Measurements from ENCODE around the gene DPYSL4. TPM values are rescaled to one million over a fixed set of nuclear protein-coding genes. Genes with fewer than 3 reads are reported as not detected.

The DPYSL4 gene
- total and polyA plus RNA-seq, 2 experiments from 2014 or later = 10.6 to 23.9 TPM

DNA sequence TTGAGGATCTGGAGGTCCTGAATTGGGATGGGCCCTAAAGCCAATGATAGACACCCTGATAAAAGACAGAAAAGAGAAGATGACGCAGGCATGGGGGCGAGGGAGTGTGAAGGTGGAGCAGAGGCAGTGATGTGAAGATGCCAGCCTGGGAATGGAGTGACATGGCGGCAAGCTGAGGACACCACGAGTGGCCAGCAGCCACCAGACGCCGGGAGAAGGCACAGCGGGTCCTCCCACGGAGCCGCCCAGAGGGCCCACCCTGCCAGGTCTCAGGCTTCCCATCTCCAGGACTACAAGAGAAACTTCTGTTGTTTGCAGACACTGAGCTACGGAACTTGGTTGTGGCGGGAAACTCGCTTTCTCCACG, 44.9 kb downstream of the DPYSL4 start:
- Histone ChIP-seq H3K36me3 (ENCODE audit: insufficient read depth) (no peaks in the 10 kb centered on the region), H3K9me2 (ENCODE audit: insufficient read depth) (no peaks in the 10 kb centered on the region), H3K4me3 (no peak overlapping the region), H2AFZ (no peak overlapping the region), H3K27me3 (ENCODE audit: insufficient read depth) (no peaks in the 10 kb centered on the region), H3K4me1 (ENCODE audit: insufficient read depth) (no peaks in the 10 kb centered on the region), H4K20me1 (replicated peaks; ENCODE audit: insufficient read depth) (no peaks in the 10 kb centered on the region), H3K4me2 (no peak overlapping the region), H3F3A (replicated peaks; ENCODE audit: low read depth) (no peaks in the 10 kb centered on the region), H3K27ac (ENCODE audit: low read depth) (no peak overlapping the region), H3K79me2 (replicated peaks; ENCODE audit: insufficient read depth) (no peaks in the 10 kb centered on the region)
- TF ChIP-seq JUNB (IDR thresholded peaks at IDR 0.05; ENCODE audit: unreplicated experiment) (no peak), ZNF114 (CRISPR knock-in tag; IDR thresholded peaks at IDR 0.05) (no peak), EZH2 (IDR thresholded peaks at IDR 0.05; ENCODE audit: low read depth, unreplicated experiment) (no peak), POLR2AphosphoS5 (IDR thresholded peaks at IDR 0.05; ENCODE audit: low read depth) (no peak), NANOG (IDR thresholded peaks at IDR 0.05; ENCODE audit: borderline replicate concordance) (no peak), EZH2phosphoT487 (IDR thresholded peaks at IDR 0.05; ENCODE audit: unreplicated experiment) (no peak), CREB1 (CRISPR knock-in tag; IDR thresholded peaks at IDR 0.05; ENCODE audit: low read depth) (no peak), ZNF331 (CRISPR knock-in tag; IDR thresholded peaks at IDR 0.05; ENCODE audit: low read depth) (no peak), STAT1 (IDR thresholded peaks at IDR 0.05; ENCODE audit: unreplicated experiment) (no peak)
- TF ChIP-seq, protein P1, sequence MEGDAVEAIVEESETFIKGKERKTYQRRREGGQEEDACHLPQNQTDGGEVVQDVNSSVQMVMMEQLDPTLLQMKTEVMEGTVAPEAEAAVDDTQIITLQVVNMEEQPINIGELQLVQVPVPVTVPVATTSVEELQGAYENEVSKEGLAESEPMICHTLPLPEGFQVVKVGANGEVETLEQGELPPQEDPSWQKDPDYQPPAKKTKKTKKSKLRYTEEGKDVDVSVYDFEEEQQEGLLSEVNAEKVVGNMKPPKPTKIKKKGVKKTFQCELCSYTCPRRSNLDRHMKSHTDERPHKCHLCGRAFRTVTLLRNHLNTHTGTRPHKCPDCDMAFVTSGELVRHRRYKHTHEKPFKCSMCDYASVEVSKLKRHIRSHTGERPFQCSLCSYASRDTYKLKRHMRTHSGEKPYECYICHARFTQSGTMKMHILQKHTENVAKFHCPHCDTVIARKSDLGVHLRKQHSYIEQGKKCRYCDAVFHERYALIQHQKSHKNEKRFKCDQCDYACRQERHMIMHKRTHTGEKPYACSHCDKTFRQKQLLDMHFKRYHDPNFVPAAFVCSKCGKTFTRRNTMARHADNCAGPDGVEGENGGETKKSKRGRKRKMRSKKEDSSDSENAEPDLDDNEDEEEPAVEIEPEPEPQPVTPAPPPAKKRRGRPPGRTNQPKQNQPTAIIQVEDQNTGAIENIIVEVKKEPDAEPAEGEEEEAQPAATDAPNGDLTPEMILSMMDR (conservative IDR thresholded peaks at IDR 0.05; ENCODE audit: low read depth in 2 of 2) = no peak
- TF ChIP-seq, protein P2, sequence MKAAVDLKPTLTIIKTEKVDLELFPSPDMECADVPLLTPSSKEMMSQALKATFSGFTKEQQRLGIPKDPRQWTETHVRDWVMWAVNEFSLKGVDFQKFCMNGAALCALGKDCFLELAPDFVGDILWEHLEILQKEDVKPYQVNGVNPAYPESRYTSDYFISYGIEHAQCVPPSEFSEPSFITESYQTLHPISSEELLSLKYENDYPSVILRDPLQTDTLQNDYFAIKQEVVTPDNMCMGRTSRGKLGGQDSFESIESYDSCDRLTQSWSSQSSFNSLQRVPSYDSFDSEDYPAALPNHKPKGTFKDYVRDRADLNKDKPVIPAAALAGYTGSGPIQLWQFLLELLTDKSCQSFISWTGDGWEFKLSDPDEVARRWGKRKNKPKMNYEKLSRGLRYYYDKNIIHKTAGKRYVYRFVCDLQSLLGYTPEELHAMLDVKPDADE (IDR thresholded peaks at IDR 0.05) = no peak
- TF ChIP-seq, protein P3, sequence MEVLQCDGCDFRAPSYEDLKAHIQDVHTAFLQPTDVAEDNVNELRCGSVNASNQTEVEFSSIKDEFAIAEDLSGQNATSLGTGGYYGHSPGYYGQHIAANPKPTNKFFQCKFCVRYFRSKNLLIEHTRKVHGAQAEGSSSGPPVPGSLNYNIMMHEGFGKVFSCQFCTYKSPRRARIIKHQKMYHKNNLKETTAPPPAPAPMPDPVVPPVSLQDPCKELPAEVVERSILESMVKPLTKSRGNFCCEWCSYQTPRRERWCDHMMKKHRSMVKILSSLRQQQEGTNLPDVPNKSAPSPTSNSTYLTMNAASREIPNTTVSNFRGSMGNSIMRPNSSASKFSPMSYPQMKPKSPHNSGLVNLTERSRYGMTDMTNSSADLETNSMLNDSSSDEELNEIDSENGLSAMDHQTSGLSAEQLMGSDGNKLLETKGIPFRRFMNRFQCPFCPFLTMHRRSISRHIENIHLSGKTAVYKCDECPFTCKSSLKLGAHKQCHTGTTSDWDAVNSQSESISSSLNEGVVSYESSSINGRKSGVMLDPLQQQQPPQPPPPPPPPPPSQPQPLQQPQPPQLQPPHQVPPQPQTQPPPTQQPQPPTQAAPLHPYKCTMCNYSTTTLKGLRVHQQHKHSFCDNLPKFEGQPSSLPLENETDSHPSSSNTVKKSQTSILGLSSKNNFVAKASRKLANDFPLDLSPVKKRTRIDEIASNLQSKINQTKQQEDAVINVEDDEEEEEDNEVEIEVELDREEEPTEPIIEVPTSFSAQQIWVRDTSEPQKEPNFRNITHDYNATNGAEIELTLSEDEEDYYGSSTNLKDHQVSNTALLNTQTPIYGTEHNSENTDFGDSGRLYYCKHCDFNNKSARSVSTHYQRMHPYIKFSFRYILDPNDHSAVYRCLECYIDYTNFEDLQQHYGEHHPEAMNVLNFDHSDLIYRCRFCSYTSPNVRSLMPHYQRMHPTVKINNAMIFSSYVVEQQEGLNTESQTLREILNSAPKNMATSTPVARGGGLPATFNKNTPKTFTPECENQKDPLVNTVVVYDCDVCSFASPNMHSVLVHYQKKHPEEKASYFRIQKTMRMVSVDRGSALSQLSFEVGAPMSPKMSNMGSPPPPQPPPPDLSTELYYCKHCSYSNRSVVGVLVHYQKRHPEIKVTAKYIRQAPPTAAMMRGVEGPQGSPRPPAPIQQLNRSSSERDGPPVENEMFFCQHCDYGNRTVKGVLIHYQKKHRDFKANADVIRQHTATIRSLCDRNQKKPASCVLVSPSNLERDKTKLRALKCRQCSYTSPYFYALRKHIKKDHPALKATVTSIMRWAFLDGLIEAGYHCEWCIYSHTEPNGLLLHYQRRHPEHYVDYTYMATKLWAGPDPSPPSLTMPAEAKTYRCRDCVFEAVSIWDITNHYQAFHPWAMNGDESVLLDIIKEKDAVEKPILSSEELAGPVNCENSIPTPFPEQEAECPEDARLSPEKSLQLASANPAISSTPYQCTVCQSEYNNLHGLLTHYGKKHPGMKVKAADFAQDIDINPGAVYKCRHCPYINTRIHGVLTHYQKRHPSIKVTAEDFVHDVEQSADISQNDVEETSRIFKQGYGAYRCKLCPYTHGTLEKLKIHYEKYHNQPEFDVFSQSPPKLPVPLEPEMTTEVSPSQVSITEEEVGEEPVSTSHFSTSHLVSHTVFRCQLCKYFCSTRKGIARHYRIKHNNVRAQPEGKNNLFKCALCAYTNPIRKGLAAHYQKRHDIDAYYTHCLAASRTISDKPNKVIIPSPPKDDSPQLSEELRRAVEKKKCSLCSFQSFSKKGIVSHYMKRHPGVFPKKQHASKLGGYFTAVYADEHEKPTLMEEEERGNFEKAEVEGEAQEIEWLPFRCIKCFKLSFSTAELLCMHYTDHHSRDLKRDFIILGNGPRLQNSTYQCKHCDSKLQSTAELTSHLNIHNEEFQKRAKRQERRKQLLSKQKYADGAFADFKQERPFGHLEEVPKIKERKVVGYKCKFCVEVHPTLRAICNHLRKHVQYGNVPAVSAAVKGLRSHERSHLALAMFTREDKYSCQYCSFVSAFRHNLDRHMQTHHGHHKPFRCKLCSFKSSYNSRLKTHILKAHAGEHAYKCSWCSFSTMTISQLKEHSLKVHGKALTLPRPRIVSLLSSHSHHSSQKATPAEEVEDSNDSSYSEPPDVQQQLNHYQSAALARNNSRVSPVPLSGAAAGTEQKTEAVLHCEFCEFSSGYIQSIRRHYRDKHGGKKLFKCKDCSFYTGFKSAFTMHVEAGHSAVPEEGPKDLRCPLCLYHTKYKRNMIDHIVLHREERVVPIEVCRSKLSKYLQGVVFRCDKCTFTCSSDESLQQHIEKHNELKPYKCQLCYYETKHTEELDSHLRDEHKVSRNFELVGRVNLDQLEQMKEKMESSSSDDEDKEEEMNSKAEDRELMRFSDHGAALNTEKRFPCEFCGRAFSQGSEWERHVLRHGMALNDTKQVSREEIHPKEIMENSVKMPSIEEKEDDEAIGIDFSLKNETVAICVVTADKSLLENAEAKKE (CRISPR knock-in tag; IDR thresholded peaks at IDR 0.05) = no peak
- TF ChIP-seq, protein P4, sequence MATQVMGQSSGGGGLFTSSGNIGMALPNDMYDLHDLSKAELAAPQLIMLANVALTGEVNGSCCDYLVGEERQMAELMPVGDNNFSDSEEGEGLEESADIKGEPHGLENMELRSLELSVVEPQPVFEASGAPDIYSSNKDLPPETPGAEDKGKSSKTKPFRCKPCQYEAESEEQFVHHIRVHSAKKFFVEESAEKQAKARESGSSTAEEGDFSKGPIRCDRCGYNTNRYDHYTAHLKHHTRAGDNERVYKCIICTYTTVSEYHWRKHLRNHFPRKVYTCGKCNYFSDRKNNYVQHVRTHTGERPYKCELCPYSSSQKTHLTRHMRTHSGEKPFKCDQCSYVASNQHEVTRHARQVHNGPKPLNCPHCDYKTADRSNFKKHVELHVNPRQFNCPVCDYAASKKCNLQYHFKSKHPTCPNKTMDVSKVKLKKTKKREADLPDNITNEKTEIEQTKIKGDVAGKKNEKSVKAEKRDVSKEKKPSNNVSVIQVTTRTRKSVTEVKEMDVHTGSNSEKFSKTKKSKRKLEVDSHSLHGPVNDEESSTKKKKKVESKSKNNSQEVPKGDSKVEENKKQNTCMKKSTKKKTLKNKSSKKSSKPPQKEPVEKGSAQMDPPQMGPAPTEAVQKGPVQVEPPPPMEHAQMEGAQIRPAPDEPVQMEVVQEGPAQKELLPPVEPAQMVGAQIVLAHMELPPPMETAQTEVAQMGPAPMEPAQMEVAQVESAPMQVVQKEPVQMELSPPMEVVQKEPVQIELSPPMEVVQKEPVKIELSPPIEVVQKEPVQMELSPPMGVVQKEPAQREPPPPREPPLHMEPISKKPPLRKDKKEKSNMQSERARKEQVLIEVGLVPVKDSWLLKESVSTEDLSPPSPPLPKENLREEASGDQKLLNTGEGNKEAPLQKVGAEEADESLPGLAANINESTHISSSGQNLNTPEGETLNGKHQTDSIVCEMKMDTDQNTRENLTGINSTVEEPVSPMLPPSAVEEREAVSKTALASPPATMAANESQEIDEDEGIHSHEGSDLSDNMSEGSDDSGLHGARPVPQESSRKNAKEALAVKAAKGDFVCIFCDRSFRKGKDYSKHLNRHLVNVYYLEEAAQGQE (IDR thresholded peaks at IDR 0.05; ENCODE audit: unreplicated experiment) = no peak
- H3K4me3 Mint-ChIP-seq = no peak overlapping the region
- H3K36me3 Mint-ChIP-seq (ENCODE audit: low read depth) = no peaks in the 10 kb centered on the region; the same call in 2 of the 3 replicates
- no peak overlapping the region for H3K27ac Mint-ChIP-seq
- H3K27me3 Mint-ChIP-seq (ENCODE audit: insufficient read depth, low read depth, poor library complexity) = peaks cover 2% of the 10 kb centered on the region
- DNase-seq (ENCODE audit: low spot score) (no peak), ATAC-seq (no peak)
- no peaks in the 10 kb centered on the region; the same call in 2 of the 3 replicates for H3K9me3 Mint-ChIP-seq
- H3K4me1 Mint-ChIP-seq = peaks cover 9% of the 10 kb centered on the region

Data from GM23338 (cell line).